Stomach (tissue), 9 donors: Measurements from ENCODE around the gene KIF14. TPM values are rescaled to one million over a fixed set of nuclear protein-coding genes. Genes with fewer than 3 reads are reported as not detected.

Experiments
- DNase-seq, 2 donors: peaks; one replicate each; pipeline versions ENCODE4 v3.0.0 to v3.0.0-alpha.2; 2013 to 2019
- H3K27ac ChIP-seq, 5 donors: fragments of 200-600 bp in 4 of 5; sonication (generic) in 4 of 5; one replicate each; pipeline ENCODE4 v1.5.1; 2013 to 2019; ENCODE audit warnings: mild to moderate bottlenecking in 1 of 5, moderate library complexity in 1 of 5
- H3K27me3 ChIP-seq, 3 donors: fragments of 200-600 bp; sonication (generic); one replicate each; pipeline ENCODE4 v1.5.1; 2017 to 2019; ENCODE audit warnings: mixed run types in 1 of 3
- H3K36me3 ChIP-seq, 4 donors: fragments of 200-600 bp; sonication (generic); 1 replicate in 3 of 4; 2 replicates in 1 of 4; pipeline ENCODE4 v1.5.1; 2016 to 2019
- H3K4me1 ChIP-seq, 4 donors: fragments of 200-600 bp; sonication (generic); one replicate each; pipeline ENCODE4 v1.5.1; 2016 to 2019
- H3K4me3 ChIP-seq, 4 donors: fragments of 200-600 bp; sonication (generic) in 3 of 4; one replicate each; pipeline ENCODE4 v1.5.1; 2016 to 2019; ENCODE audit warnings: mild to moderate bottlenecking in 1 of 4
- H3K9me3 ChIP-seq, 4 donors: fragments of 200-600 bp; sonication (generic); one replicate each; pipeline ENCODE4 v1.5.1; 2016 to 2019
- CTCF ChIP-seq, 7 experiments: fragments of 450-650 bp in 4 of 7; fragments of 200-600 bp in 3 of 7; sonication (generic) in 3 of 7; IDR thresholded peaks; one replicate each; pipeline ENCODE4 v1.5.1; 2016 to 2019; ENCODE audit warnings: antibody characterized with exemption in 7 of 7, control low read depth in 2 of 7, mild to moderate bottlenecking in 1 of 7
- EP300 ChIP-seq: sonication (generic); formaldehyde crosslinking; IDR thresholded peaks from one replicate; pipeline ENCODE4 v1.6.1; 2017; ENCODE audit warnings: antibody characterized with exemption
- POLR2A ChIP-seq, 4 donors: fragments of 450-650 bp; IDR thresholded peaks; one replicate each; pipeline ENCODE4 v1.6.1; 2016; ENCODE audit warnings: antibody characterized with exemption in 4 of 4, control low read depth in 2 of 4, mild to moderate bottlenecking in 1 of 4, moderate library complexity in 1 of 4
- POLR2AphosphoS5 ChIP-seq, 3 donors: sonication (generic); formaldehyde crosslinking; IDR thresholded peaks; one replicate each; pipeline ENCODE4 v1.6.1; 2016; ENCODE audit warnings: antibody characterized with exemption in 3 of 3
- WGBS, 5 donors: extraction: QIAGEN DNeasy Blood & Tissue Kit in 3 of 5; methylation state at CpG; one replicate each; pipeline versions ENCODE4 v1.1.5 to v1.1.7; 2013 to 2018; 5-methylcytosine and 5-hydroxymethylcytosine counted together
- intact Hi-C: fragments of 100-400 bp; cut with DNase I; formaldehyde crosslinking; loops from one replicate; pipeline ENCODE4 v1.15.1; 2023; ENCODE audit warnings: low total_unique reads
- polyA plus RNA-seq, 3 donors: library from polyadenylated mRNA; stranded (reverse); fragments of 200-250 nt; gene quantifications; one replicate each; pipeline ENCODE4 v1.2.3, GENCODE V29; 2013
- total RNA-seq, 5 donors: library from RNA; depleted of rRNA; stranded (reverse); fragments of >200 nt; gene quantifications; one replicate each; pipeline versions ENCODE4 v1.1.0 to v1.2.3, GENCODE V29; 2014 to 2016
- donor health status: healthy with polysubstance abuse.
- donor health status: Bipolar disorder and iron deficiency.
- donor health status: healthy.

KIF14 gene
- total and polyA plus RNA-seq, 8 donors, result 0.25 to 2.2 (median 0.63) TPM; not detected in 1

GRCh38 chr1:200506471-200506870, 114.1 kb downstream of the KIF14 start:
- intact Hi-C loops, result loop anchor here (10.0 kb wide), 1 partner anchor 822 kb away; no protein-coding TSS in a partner anchor
- 85 to 90% (median 88%) methylated on average over 12 of the region's 12 CpGs for WGBS, 5 donors

GRCh38 chr1:200505257-200505656, 115.3 kb downstream of the KIF14 start:
- TF ChIP-seq POLR2AphosphoS5 (IDR thresholded peaks at IDR 0.05), result no peak
- no peak for TF ChIP-seq CTCF (IDR thresholded peaks at IDR 0.05)
- TF ChIP-seq POLR2A (IDR thresholded peaks at IDR 0.05), result no peak
- no peak for TF ChIP-seq EP300

More at GRCh38 chr1:200506471-200506870, 114.1 kb downstream of the KIF14 start:
- Histone ChIP-seq H3K36me3 (no peaks in the 10 kb centered on the region), H3K4me1 (no peaks in the 10 kb centered on the region), H3K27ac (no peak overlapping the region), H3K4me3 (no peak overlapping the region), H3K27me3 (peaks cover 0 to 16% (median 0%) of the 10 kb centered on the region in 3 donors), H3K9me3 (no peaks in the 10 kb centered on the region)
- no peak for DNase-seq
- TF ChIP-seq CTCF (IDR thresholded peaks at IDR 0.05) (no peak), POLR2AphosphoS5 (IDR thresholded peaks at IDR 0.05) (no peak), EP300 (no peak), POLR2A (IDR thresholded peaks at IDR 0.05) (no peak)

More at GRCh38 chr1:200505257-200505656, 115.3 kb downstream of the KIF14 start:
- H3K36me3 ChIP-seq, result no peaks in the 10 kb centered on the region
- H3K27ac ChIP-seq, result no peak overlapping the region
- intact Hi-C loops, result loop anchor here (10.0 kb wide), 1 partner anchor 820 kb away; no protein-coding TSS in a partner anchor
- peaks cover 0 to 6% (median 0%) of the 10 kb centered on the region in 3 donors for H3K27me3 ChIP-seq
- no peaks in the 10 kb centered on the region for H3K4me1 ChIP-seq
- WGBS, 5 donors, result 50 to 91% (median 79%) methylated on average over 1 of the region's 1 CpG
- DNase-seq, result no peak
- no peaks in the 10 kb centered on the region for H3K9me3 ChIP-seq
- no peak overlapping the region for H3K4me3 ChIP-seq

Other genes with a start within 250 kb of the KIF14 start
- 10 to 100 TPM in 4 of 5 donors, 1 to 10 TPM in 1; 1.7 to 24.5 (median 18.7) TPM for gene ZNF281, start 210.7 kb downstream of the KIF14 start, total RNA-seq
- gene ZNF281, start 210.7 kb downstream of the KIF14 start, polyA plus RNA-seq, result 1 to 10 TPM; 1.7 to 2.9 (median 2.3) TPM
- gene DDX59, start 49.2 kb upstream of the KIF14 start, total RNA-seq, result 10 to 100 TPM; 14.6 to 23.9 (median 22.3) TPM
- gene DDX59, start 49.2 kb upstream of the KIF14 start, polyA plus RNA-seq, result 10 to 100 TPM; 12.1 to 21.0 (median 18.3) TPM
- 10 to 100 TPM in 3 of 5 donors, 1 to 10 TPM in 2; 5.5 to 35.4 (median 16.5) TPM for gene CAMSAP2, start 118.1 kb upstream of the KIF14 start, total RNA-seq
- gene CAMSAP2, start 118.1 kb upstream of the KIF14 start, polyA plus RNA-seq, result 1 to 10 TPM; 4.5 to 6.3 (median 6.1) TPM